Karpas-422 (cell line): ENCODE measurements around the gene TRAK1. TPM values are rescaled to one million over a fixed set of nuclear protein-coding genes. Genes with fewer than 3 reads are reported as not detected.

Source experiments
- DNase-seq: peaks from one replicate; pipeline ENCODE4 v3.0.0-alpha.2; 2015
- H2AFZ ChIP-seq: fragments of 200-600 bp; sonication (generic); 2 replicates; pipeline ENCODE4 v1.6.1; 2014; ENCODE audit warnings: antibody characterized with exemption, low read length, mixed read lengths
- H3K27ac ChIP-seq: fragments of 200-600 bp; sonication (generic); 2 replicates; pipeline ENCODE4 v1.5.1; 2014; ENCODE audit warnings: mild to moderate bottlenecking, low read length, moderate library complexity
- H3K27me3 ChIP-seq: fragments of 200-600 bp; sonication (generic); 2 replicates; pipeline ENCODE4 v1.6.1; 2014; ENCODE audit warnings: low read length, mixed read lengths
- H3K36me3 ChIP-seq: fragments of 200-600 bp; sonication (generic); 2 replicates; pipeline ENCODE4 v1.6.1; 2014; ENCODE audit warnings: low read length, mixed read lengths; ENCODE audit not compliant: insufficient read depth
- H3K4me1 ChIP-seq: fragments of 200-600 bp; sonication (generic); 2 replicates; pipeline ENCODE4 v1.6.1; 2014; ENCODE audit warnings: mild to moderate bottlenecking, low read length, mixed read lengths
- H3K4me2 ChIP-seq: fragments of 200-600 bp; sonication (generic); 2 replicates; pipeline ENCODE4 v1.6.1; 2014; ENCODE audit warnings: low read length, low read depth, mild to moderate bottlenecking; ENCODE audit not compliant: poor library complexity, severe bottlenecking
- H3K4me3 ChIP-seq: fragments of 200-600 bp; sonication (generic); 2 replicates; pipeline ENCODE4 v1.5.1; 2014; ENCODE audit warnings: mild to moderate bottlenecking, antibody characterized with exemption, low read length, mixed read lengths
- H3K79me2 ChIP-seq: fragments of 200-600 bp; sonication (generic); 2 replicates; pipeline ENCODE4 v1.6.1; 2014; ENCODE audit warnings: mild to moderate bottlenecking, low read length, mixed read lengths
- H3K9ac ChIP-seq: fragments of 200-600 bp; sonication (generic); 2 replicates; pipeline ENCODE4 v1.6.0; 2014; ENCODE audit warnings: low read length
- H3K9me2 ChIP-seq: fragments of 200-600 bp; sonication (generic), shearing (Covaris generic); replicated peaks from 2 replicates; pipeline ENCODE4 v1.6.0; 2014; ENCODE audit warnings: mild to moderate bottlenecking, low read length, moderate library complexity; ENCODE audit not compliant: insufficient read depth
- H3K9me3 ChIP-seq: fragments of 300-700, 200-600 bp; sonication (generic); 2 replicates; pipeline ENCODE4 v1.6.1; 2014; ENCODE audit warnings: low read length, mixed read lengths
- H4K20me1 ChIP-seq: fragments of 200-600 bp; sonication (generic); 2 replicates; pipeline ENCODE4 v1.6.1; 2014; ENCODE audit warnings: mild to moderate bottlenecking, antibody characterized with exemption, low read length, low read depth; ENCODE audit not compliant: insufficient read depth
- total RNA-seq: library from RNA; depleted of rRNA; stranded (reverse); fragments of >200 nt; shearing (Covaris generic); gene quantifications from 2 replicates; pipeline ENCODE4 v1.2.3, GENCODE V29; 2014; ENCODE audit warnings: low replicate concordance

Gene TRAK1
- total RNA-seq, 1 experiment from 2014 or later: 72.8 TPM

GRCh38 chr3:42177068-42177800, 86.1 kb downstream of the TRAK1 start:
- Histone ChIP-seq H3K27ac (peak overlapping the region; percentile 95), H3K79me2 (peaks cover 97% of the 10 kb centered on the region), H3K4me2 (no peak overlapping the region), H3K9me3 (no peaks in the 10 kb centered on the region), H3K36me3 (peaks cover 17% of the 10 kb centered on the region; the same call in 1 of the 2 replicates), H3K9me2 (no peaks in the 10 kb centered on the region), H3K9ac (no peak overlapping the region), H2AFZ (no peak overlapping the region), H3K4me1 (peaks cover 80% of the 10 kb centered on the region), H3K27me3 (no peaks in the 10 kb centered on the region), H4K20me1 (no peaks in the 10 kb centered on the region), H3K4me3 (no peak overlapping the region)
- no peak for DNase-seq

- H3K27ac ChIP-seq: peak overlapping the region; percentile 95
- H2AFZ ChIP-seq: no peak overlapping the region
- peaks cover 74% of the 10 kb centered on the region for H3K4me1 ChIP-seq
- no peaks in the 10 kb centered on the region for H4K20me1 ChIP-seq
- DNase-seq: no peak
- H3K4me3 ChIP-seq: no peak overlapping the region
- H3K9me3 ChIP-seq: no peaks in the 10 kb centered on the region
- H3K4me2 ChIP-seq: no peak overlapping the region
- H3K36me3 ChIP-seq: peaks cover 17% of the 10 kb centered on the region; the same call in 1 of the 2 replicates
- H3K9me2 ChIP-seq: no peaks in the 10 kb centered on the region
- H3K9ac ChIP-seq: no peak overlapping the region
- no peaks in the 10 kb centered on the region for H3K27me3 ChIP-seq
- peaks cover 97% of the 10 kb centered on the region for H3K79me2 ChIP-seq
These were observed 86.6 kb downstream of the TRAK1 start for GRCh38 chr3:42177801-42178150.

GRCh38 chr3:42179110-42179725, 88.1 kb downstream of the TRAK1 start:
- H3K4me2 ChIP-seq: peak overlapping the region; percentile 33
- peaks cover 60% of the 10 kb centered on the region for H3K4me1 ChIP-seq
- no peaks in the 10 kb centered on the region for H3K27me3 ChIP-seq
- no peak overlapping the region for H3K4me3 ChIP-seq
- no peaks in the 10 kb centered on the region for H3K9me2 ChIP-seq
- no peak for DNase-seq
- no peak overlapping the region for H2AFZ ChIP-seq
- H3K79me2 ChIP-seq: peaks cover 96% of the 10 kb centered on the region
- peak overlapping the region; percentile 22; the same call in 1 of the 2 replicates for H3K9ac ChIP-seq
- H3K36me3 ChIP-seq: peaks cover 17% of the 10 kb centered on the region; the same call in 1 of the 2 replicates
- H3K27ac ChIP-seq: peak overlapping the region; percentile 53
- H4K20me1 ChIP-seq: no peaks in the 10 kb centered on the region
- H3K9me3 ChIP-seq: no peaks in the 10 kb centered on the region

- H3K79me2 ChIP-seq: peaks cover 90% of the 10 kb centered on the region
- no peak overlapping the region for H3K4me3 ChIP-seq
- H3K36me3 ChIP-seq: peaks cover 17% of the 10 kb centered on the region; the same call in 1 of the 2 replicates
- H3K4me2 ChIP-seq: no peak overlapping the region
- H3K9me3 ChIP-seq: no peaks in the 10 kb centered on the region
- H4K20me1 ChIP-seq: no peaks in the 10 kb centered on the region
- no peak for DNase-seq
- no peak overlapping the region for H3K27ac ChIP-seq
- H3K4me1 ChIP-seq: peaks cover 44% of the 10 kb centered on the region
- H3K9ac ChIP-seq: no peak overlapping the region
- no peaks in the 10 kb centered on the region for H3K9me2 ChIP-seq
- no peak overlapping the region for H2AFZ ChIP-seq
- H3K27me3 ChIP-seq: no peaks in the 10 kb centered on the region
These were observed 89.7 kb downstream of the TRAK1 start for GRCh38 chr3:42180901-42181300.

GRCh38 chr3:42182555-42182954, 91.4 kb downstream of the TRAK1 start:
- Histone ChIP-seq H3K36me3 (peaks cover 3% of the 10 kb centered on the region; the same call in 1 of the 2 replicates), H2AFZ (no peak overlapping the region), H3K4me3 (no peak overlapping the region), H3K9me3 (no peaks in the 10 kb centered on the region), H3K79me2 (peaks cover 80% of the 10 kb centered on the region), H3K27me3 (no peaks in the 10 kb centered on the region), H3K9ac (no peak overlapping the region), H3K4me1 (peaks cover 27% of the 10 kb centered on the region), H3K9me2 (no peaks in the 10 kb centered on the region), H3K27ac (no peak overlapping the region), H4K20me1 (no peaks in the 10 kb centered on the region), H3K4me2 (no peak overlapping the region)
- no peak for DNase-seq

GRCh38 chr3:42183991-42184632, 93.0 kb downstream of the TRAK1 start:
- H3K9ac ChIP-seq: no peak overlapping the region
- no peaks in the 10 kb centered on the region for H3K36me3 ChIP-seq

GRCh38 chr3:42184651-42185443, 93.7 kb downstream of the TRAK1 start:
- H3K9ac ChIP-seq: no peak overlapping the region
- H4K20me1 ChIP-seq: no peaks in the 10 kb centered on the region
- H3K9me3 ChIP-seq: no peaks in the 10 kb centered on the region
- peaks cover 64% of the 10 kb centered on the region for H3K79me2 ChIP-seq
- no peak overlapping the region for H2AFZ ChIP-seq
- H3K27ac ChIP-seq: no peak overlapping the region
- H3K4me2 ChIP-seq: no peak overlapping the region
- no peaks in the 10 kb centered on the region for H3K9me2 ChIP-seq
- no peaks in the 10 kb centered on the region for H3K36me3 ChIP-seq
- H3K4me3 ChIP-seq: no peak overlapping the region
- H3K4me1 ChIP-seq: peaks cover 4% of the 10 kb centered on the region
- no peak for DNase-seq
- H3K27me3 ChIP-seq: no peaks in the 10 kb centered on the region

More at GRCh38 chr3:42183991-42184632, 93.0 kb downstream of the TRAK1 start:
- no peak overlapping the region for H3K4me3 ChIP-seq
- H3K9me2 ChIP-seq: no peaks in the 10 kb centered on the region
- H2AFZ ChIP-seq: no peak overlapping the region
- peaks cover 71% of the 10 kb centered on the region for H3K79me2 ChIP-seq
- no peaks in the 10 kb centered on the region for H4K20me1 ChIP-seq
- H3K4me1 ChIP-seq: peaks cover 12% of the 10 kb centered on the region
- no peak overlapping the region; the same call in 1 of the 2 replicates for H3K27ac ChIP-seq
- no peak overlapping the region for H3K4me2 ChIP-seq
- no peak for DNase-seq
- no peaks in the 10 kb centered on the region for H3K9me3 ChIP-seq
- H3K27me3 ChIP-seq: no peaks in the 10 kb centered on the region
